RCC 7860 (cell line): ENCODE results near the gene SLC7A8.

ENCODE experiments used
- DNase-seq: peaks from one replicate; pipeline ENCODE4 v3.0.0-alpha.2; 2015; ENCODE audit warnings: low spot score
- FAIRE-seq: peaks from 2 replicates; lab custom pipeline; 2012; peaks lifted over from hg19 to GRCh38; lab: Jason Lieb, UNC

SLC7A8 gene

GRCh38 chr14:23183158-23183470, 346 bp downstream of the SLC7A8 start:
- FAIRE-seq (no peak), DNase-seq (no peak)

- FAIRE-seq (no peak), DNase-seq (no peak)
Measured at GRCh38 chr14:23182372-23183157, 895 bp downstream of the SLC7A8 start.

- no peak for DNase-seq
- no peak for FAIRE-seq
Measured at GRCh38 chr14:23181946-23182345, 1.5 kb downstream of the SLC7A8 start.

GRCh38 chr14:23181453-23181852, 2.0 kb downstream of the SLC7A8 start:
- DNase-seq (no peak), FAIRE-seq (no peak)

- no peak for DNase-seq
- FAIRE-seq = no peak
Measured at GRCh38 chr14:23177181-23177580, 6.3 kb downstream of the SLC7A8 start.

GRCh38 chr14:23175823-23176222, 7.6 kb downstream of the SLC7A8 start:
- FAIRE-seq (no peak), DNase-seq (no peak)

GRCh38 chr14:23174296-23175184, 8.9 kb downstream of the SLC7A8 start:
- FAIRE-seq = no peak
- DNase-seq = no peak

GRCh38 chr14:23173796-23174195, 9.7 kb downstream of the SLC7A8 start:
- DNase-seq (no peak), FAIRE-seq (no peak)

- no peak for FAIRE-seq
- DNase-seq = no peak
Measured at GRCh38 chr14:23173031-23173430, 10.4 kb downstream of the SLC7A8 start.

GRCh38 chr14:23172574-23172973, 10.9 kb downstream of the SLC7A8 start:
- DNase-seq = no peak
- no peak for FAIRE-seq

- DNase-seq = no peak
- no peak for FAIRE-seq
Measured at GRCh38 chr14:23172096-23172495, 11.4 kb downstream of the SLC7A8 start.

GRCh38 chr14:23171222-23171975, 12.1 kb downstream of the SLC7A8 start:
- no peak for FAIRE-seq
- DNase-seq = no peak

- FAIRE-seq (no peak), DNase-seq (no peak)
Measured at GRCh38 chr14:23169622-23170021, 13.8 kb downstream of the SLC7A8 start.

GRCh38 chr14:23168246-23168645, 15.2 kb downstream of the SLC7A8 start:
- DNase-seq (no peak), FAIRE-seq (no peak)

GRCh38 chr14:23167116-23167847, 16.2 kb downstream of the SLC7A8 start:
- FAIRE-seq (no peak), DNase-seq (no peak)

- no peak for DNase-seq
- FAIRE-seq = no peak
Measured at GRCh38 chr14:23164949-23165348, 18.5 kb downstream of the SLC7A8 start.

GRCh38 chr14:23164250-23164649, 19.2 kb downstream of the SLC7A8 start:
- DNase-seq = no peak
- FAIRE-seq = no peak

GRCh38 chr14:23163830-23164229, 19.6 kb downstream of the SLC7A8 start:
- FAIRE-seq = no peak
- no peak for DNase-seq

- FAIRE-seq (no peak), DNase-seq (no peak)
Measured at GRCh38 chr14:23162800-23163199, 20.7 kb downstream of the SLC7A8 start.

- DNase-seq = no peak
- no peak for FAIRE-seq
Measured at GRCh38 chr14:23162005-23162404, 21.5 kb downstream of the SLC7A8 start.
